ENCODE results near the gene MRPL18.

The MRPL18 gene

GRCh38 chr6:159844737-159845645 is 54.7 kb downstream of the MRPL18 start:
- DNase-seq = no peak

Measured in SW 1271 (cell line).